SU-DHL-6 (cell line): ENCODE results near the gene CSH1.

Experiments used
- CTCF ChIP-seq: fragments of 200-600 bp; sonication (generic); IDR thresholded peaks from one replicate; pipeline ENCODE4 v1.5.1; 2017; ENCODE audit warnings: antibody characterized with exemption, mild to moderate bottlenecking, low read length, moderate library complexity; ENCODE audit not compliant: insufficient read depth, poor library complexity, severe bottlenecking
- EZH2phosphoT487 ChIP-seq: fragments of 200-600 bp; sonication (generic), shearing (Covaris generic); conservative IDR thresholded peaks from 2 replicates; pipeline ENCODE4 v1.6.1; 2018; ENCODE audit warnings: mild to moderate bottlenecking, antibody characterized with exemption, low read length, moderate library complexity, mixed read lengths

GRCh38 chr17:63945784-63946439 lies 49.5 kb upstream of the CSH1 start:
- TF ChIP-seq CTCF = no peak
- no peak for TF ChIP-seq EZH2phosphoT487
